Liver (tissue), 9 donors: ENCODE data around the gene PWWP2A. TPM values are rescaled to one million over a fixed set of nuclear protein-coding genes. Genes with fewer than 3 reads are reported as not detected.

Source experiments
- DNase-seq: peaks from one replicate; pipeline ENCODE4 v3.0.0-alpha.2; 2017; ENCODE audit warnings: low spot score
- H3K27ac ChIP-seq, 2 donors: one replicate each; pipeline ENCODE4 v1.7.0; 2013; ENCODE audit warnings: inconsistent platforms in 2 of 2, low read length in 2 of 2, control low read depth in 1 of 2, low read depth in 1 of 2, mild to moderate bottlenecking in 1 of 2
- H3K27me3 ChIP-seq, 4 donors: one replicate each; pipeline versions ENCODE4 v1.6.1 to v1.7.0; 2013; ENCODE audit warnings: low read length in 3 of 4, inconsistent platforms in 1 of 4, mild to moderate bottlenecking in 1 of 4, moderate library complexity in 1 of 4; ENCODE audit not compliant: control insufficient read depth in 4 of 4, insufficient read depth in 4 of 4
- H3K36me3 ChIP-seq, 4 donors: one replicate each; pipeline versions ENCODE4 v1.6.1 to v1.7.0; 2013; ENCODE audit warnings: low read length in 3 of 4, mild to moderate bottlenecking in 3 of 4, low read depth in 1 of 4, moderate library complexity in 1 of 4; ENCODE audit not compliant: control insufficient read depth in 4 of 4, insufficient read depth in 3 of 4
- H3K4me1 ChIP-seq, 4 donors: one replicate each; pipeline versions ENCODE4 v1.6.1 to v1.7.0; 2013; ENCODE audit warnings: low read length in 3 of 4, mild to moderate bottlenecking in 3 of 4, moderate library complexity in 1 of 4; ENCODE audit not compliant: control insufficient read depth in 4 of 4, insufficient read depth in 4 of 4
- H3K4me3 ChIP-seq, 3 donors: one replicate each; pipeline versions ENCODE4 v1.6.1 to v1.7.0; 2013; ENCODE audit warnings: low read length in 3 of 3, control low read depth in 1 of 3, low read depth in 1 of 3, mild to moderate bottlenecking in 1 of 3
- H3K9ac ChIP-seq, 2 donors: one replicate each; pipeline ENCODE4 v1.7.0; 2013; ENCODE audit warnings: low read length in 2 of 2, mild to moderate bottlenecking in 2 of 2, moderate library complexity in 2 of 2, control low read depth in 1 of 2, low read depth in 1 of 2
- H3K9me3 ChIP-seq, 4 donors: one replicate each; pipeline versions ENCODE4 v1.6.1 to v1.7.0; 2013; ENCODE audit warnings: low read length in 3 of 4; ENCODE audit not compliant: control insufficient read depth in 4 of 4
- EGR1 ChIP-seq, 2 donors: IDR thresholded peaks; 2 replicates each; pipeline ENCODE4 v1.6.1; 2016 to 2018; ENCODE audit warnings: antibody characterized with exemption in 2 of 2, low read depth in 2 of 2
- FOXA1 ChIP-seq: IDR thresholded peaks from 2 replicates; pipeline ENCODE4 v1.6.1; 2016; ENCODE audit warnings: antibody characterized with exemption
- FOXA2 ChIP-seq: IDR thresholded peaks from 2 replicates; pipeline ENCODE4 v1.6.1; 2016; ENCODE audit warnings: antibody characterized with exemption
- GABPA ChIP-seq, 2 donors: IDR thresholded peaks in 1 of 2; conservative IDR thresholded peaks in 1 of 2; 2 replicates each; pipeline ENCODE4 v1.6.1; 2016; ENCODE audit warnings: antibody characterized with exemption in 2 of 2, mild to moderate bottlenecking in 1 of 2, moderate library complexity in 1 of 2
- HNF4A ChIP-seq, 2 donors: conservative IDR thresholded peaks; 2 replicates each; pipeline ENCODE4 v1.6.1; 2016; ENCODE audit warnings: antibody characterized with exemption in 2 of 2, mild to moderate bottlenecking in 2 of 2
- HNF4G ChIP-seq: IDR thresholded peaks from 2 replicates; pipeline ENCODE4 v1.6.1; 2016; ENCODE audit warnings: antibody characterized with exemption
- JUND ChIP-seq, 2 donors: IDR thresholded peaks; 2 replicates each; pipeline ENCODE4 v1.6.1; 2016; ENCODE audit warnings: antibody characterized with exemption in 2 of 2
- NR2F2 ChIP-seq: IDR thresholded peaks from 2 replicates; pipeline ENCODE4 v1.6.1; 2016; ENCODE audit warnings: antibody characterized with exemption
- RAD21 ChIP-seq, 2 donors: IDR thresholded peaks; 2 replicates each; pipeline ENCODE4 v1.6.1; 2016; ENCODE audit warnings: antibody characterized with exemption in 2 of 2, mild to moderate bottlenecking in 2 of 2
- RXRA ChIP-seq, 2 donors: IDR thresholded peaks; 2 replicates each; pipeline ENCODE4 v1.6.1; 2017 to 2018; ENCODE audit warnings: antibody characterized with exemption in 2 of 2, mild to moderate bottlenecking in 1 of 2
- SP1 ChIP-seq: IDR thresholded peaks from 2 replicates; pipeline ENCODE4 v1.6.1; 2018; ENCODE audit warnings: antibody characterized with exemption, mild to moderate bottlenecking
- TAF1 ChIP-seq: conservative IDR thresholded peaks from 2 replicates; pipeline ENCODE4 v1.6.1; 2016; ENCODE audit warnings: antibody characterized with exemption, mild to moderate bottlenecking
- YY1 ChIP-seq: IDR thresholded peaks from 2 replicates; pipeline ENCODE4 v1.6.1; 2016; ENCODE audit warnings: antibody characterized with exemption, mild to moderate bottlenecking
- WGBS: extraction: QIAGEN DNeasy Blood & Tissue Kit; methylation state at CpG from one replicate; pipeline ENCODE4 v1.1.7; 2013; 5-methylcytosine and 5-hydroxymethylcytosine counted together
- polyA plus RNA-seq, 2 donors: library from polyadenylated mRNA; stranded (reverse) in 1 of 2; unstranded in 1 of 2; fragments of 200-250 nt in 1 of 2; fragments of >200 nt in 1 of 2; fragmentation: Nextera tagmentation in 1 of 2; extraction: Ambion mirVana in 1 of 2; gene quantifications; one replicate each; pipeline versions ENCODE4 v1.2.1 to v1.2.3, GENCODE V29; 2013 to 2015
- total RNA-seq, 2 donors: library from RNA; depleted of rRNA; stranded (reverse); fragments of >200 nt; gene quantifications; one replicate each; pipeline ENCODE4 v1.2.3, GENCODE V29; 2014
- TF ChIP-seq, protein P1 (sequence below): IDR thresholded peaks from 2 replicates; pipeline ENCODE4 v1.6.1; 2016; ENCODE audit warnings: antibody characterized with exemption, mild to moderate bottlenecking
- TF ChIP-seq, protein P2 (sequence below): IDR thresholded peaks from 2 replicates; pipeline ENCODE4 v1.6.1; 2016; ENCODE audit warnings: antibody characterized with exemption
- TF ChIP-seq, protein P3 (sequence below): IDR thresholded peaks from 2 replicates; pipeline ENCODE4 v1.6.1; 2016; ENCODE audit warnings: antibody characterized with exemption
- TF ChIP-seq, protein P4 (sequence below): IDR thresholded peaks from 2 replicates; pipeline ENCODE4 v1.6.1; 2016; ENCODE audit warnings: antibody characterized with exemption
- TF ChIP-seq, protein P5 (sequence below): fragments of 150-350 bp; IDR thresholded peaks from 2 replicates; pipeline ENCODE4 v1.5.1; 2017; ENCODE audit warnings: improper control_type of control experiment, low read depth, low read length; ENCODE audit not compliant: missing input control
- donor health status: healthy.
- donor health status: healthy.
- donor health status: healthy.
- donor health status: healthy.
- donor health status: healthy.

Gene PWWP2A
- total and polyA plus RNA-seq, 4 donors: 4.8 to 14.6 (median 8.2) TPM

DNA sequence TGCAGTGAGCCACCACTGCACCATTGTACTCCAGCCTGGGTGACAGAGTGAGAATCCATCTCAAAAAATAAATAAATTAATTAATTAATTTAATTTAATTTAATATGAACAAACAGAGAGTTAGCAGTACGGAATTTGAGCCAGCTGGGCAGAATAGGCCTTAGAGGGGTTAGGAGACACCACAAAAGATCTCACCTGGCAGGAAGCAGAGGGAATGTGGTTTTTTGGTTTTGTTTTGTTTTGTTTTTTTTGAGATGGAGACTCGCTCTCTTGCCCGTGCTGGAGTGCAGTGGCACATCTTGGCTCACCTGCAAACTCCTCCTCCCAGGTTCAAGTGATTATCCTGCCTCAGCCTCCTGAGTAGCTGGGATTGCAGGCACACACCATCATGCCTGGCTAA, 31.8 kb upstream of the PWWP2A start:
- Histone ChIP-seq H3K36me3 (no peaks in the 10 kb centered on the region), H3K27me3 (no peaks in the 10 kb centered on the region), H3K4me3 (no peak overlapping the region), H3K9ac (no peak overlapping the region), H3K27ac (no peak overlapping the region), H3K4me1 (no peaks in the 10 kb centered on the region), H3K9me3 (no peaks in the 10 kb centered on the region)
- DNase-seq: no peak
- TF ChIP-seq EGR1 (IDR thresholded peaks at IDR 0.05; ENCODE audit: low read depth in 2 of 2) (no peak), FOXA1 (no peak), GABPA (IDR thresholded peaks at IDR 0.05 in 1 of 2, conservative IDR thresholded peaks at IDR 0.05 in 1 of 2) (no peak), SP1 (no peak), YY1 (no peak), RXRA (IDR thresholded peaks at IDR 0.05) (no peak), RAD21 (IDR thresholded peaks at IDR 0.05) (no peak), HNF4A (conservative IDR thresholded peaks at IDR 0.05) (no peak), FOXA2 (no peak), HNF4G (no peak), NR2F2 (no peak)
- TF ChIP-seq, protein P1, sequence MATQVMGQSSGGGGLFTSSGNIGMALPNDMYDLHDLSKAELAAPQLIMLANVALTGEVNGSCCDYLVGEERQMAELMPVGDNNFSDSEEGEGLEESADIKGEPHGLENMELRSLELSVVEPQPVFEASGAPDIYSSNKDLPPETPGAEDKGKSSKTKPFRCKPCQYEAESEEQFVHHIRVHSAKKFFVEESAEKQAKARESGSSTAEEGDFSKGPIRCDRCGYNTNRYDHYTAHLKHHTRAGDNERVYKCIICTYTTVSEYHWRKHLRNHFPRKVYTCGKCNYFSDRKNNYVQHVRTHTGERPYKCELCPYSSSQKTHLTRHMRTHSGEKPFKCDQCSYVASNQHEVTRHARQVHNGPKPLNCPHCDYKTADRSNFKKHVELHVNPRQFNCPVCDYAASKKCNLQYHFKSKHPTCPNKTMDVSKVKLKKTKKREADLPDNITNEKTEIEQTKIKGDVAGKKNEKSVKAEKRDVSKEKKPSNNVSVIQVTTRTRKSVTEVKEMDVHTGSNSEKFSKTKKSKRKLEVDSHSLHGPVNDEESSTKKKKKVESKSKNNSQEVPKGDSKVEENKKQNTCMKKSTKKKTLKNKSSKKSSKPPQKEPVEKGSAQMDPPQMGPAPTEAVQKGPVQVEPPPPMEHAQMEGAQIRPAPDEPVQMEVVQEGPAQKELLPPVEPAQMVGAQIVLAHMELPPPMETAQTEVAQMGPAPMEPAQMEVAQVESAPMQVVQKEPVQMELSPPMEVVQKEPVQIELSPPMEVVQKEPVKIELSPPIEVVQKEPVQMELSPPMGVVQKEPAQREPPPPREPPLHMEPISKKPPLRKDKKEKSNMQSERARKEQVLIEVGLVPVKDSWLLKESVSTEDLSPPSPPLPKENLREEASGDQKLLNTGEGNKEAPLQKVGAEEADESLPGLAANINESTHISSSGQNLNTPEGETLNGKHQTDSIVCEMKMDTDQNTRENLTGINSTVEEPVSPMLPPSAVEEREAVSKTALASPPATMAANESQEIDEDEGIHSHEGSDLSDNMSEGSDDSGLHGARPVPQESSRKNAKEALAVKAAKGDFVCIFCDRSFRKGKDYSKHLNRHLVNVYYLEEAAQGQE: no peak
- TF ChIP-seq, protein P2, sequence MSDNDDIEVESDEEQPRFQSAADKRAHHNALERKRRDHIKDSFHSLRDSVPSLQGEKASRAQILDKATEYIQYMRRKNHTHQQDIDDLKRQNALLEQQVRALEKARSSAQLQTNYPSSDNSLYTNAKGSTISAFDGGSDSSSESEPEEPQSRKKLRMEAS: no peak
- TF ChIP-seq, protein P3, sequence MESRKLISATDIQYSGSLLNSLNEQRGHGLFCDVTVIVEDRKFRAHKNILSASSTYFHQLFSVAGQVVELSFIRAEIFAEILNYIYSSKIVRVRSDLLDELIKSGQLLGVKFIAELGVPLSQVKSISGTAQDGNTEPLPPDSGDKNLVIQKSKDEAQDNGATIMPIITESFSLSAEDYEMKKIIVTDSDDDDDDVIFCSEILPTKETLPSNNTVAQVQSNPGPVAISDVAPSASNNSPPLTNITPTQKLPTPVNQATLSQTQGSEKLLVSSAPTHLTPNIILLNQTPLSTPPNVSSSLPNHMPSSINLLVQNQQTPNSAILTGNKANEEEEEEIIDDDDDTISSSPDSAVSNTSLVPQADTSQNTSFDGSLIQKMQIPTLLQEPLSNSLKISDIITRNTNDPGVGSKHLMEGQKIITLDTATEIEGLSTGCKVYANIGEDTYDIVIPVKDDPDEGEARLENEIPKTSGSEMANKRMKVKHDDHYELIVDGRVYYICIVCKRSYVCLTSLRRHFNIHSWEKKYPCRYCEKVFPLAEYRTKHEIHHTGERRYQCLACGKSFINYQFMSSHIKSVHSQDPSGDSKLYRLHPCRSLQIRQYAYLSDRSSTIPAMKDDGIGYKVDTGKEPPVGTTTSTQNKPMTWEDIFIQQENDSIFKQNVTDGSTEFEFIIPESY: no peak
- 87% methylated on average over 3 of the region's 3 CpGs for WGBS

DNA sequence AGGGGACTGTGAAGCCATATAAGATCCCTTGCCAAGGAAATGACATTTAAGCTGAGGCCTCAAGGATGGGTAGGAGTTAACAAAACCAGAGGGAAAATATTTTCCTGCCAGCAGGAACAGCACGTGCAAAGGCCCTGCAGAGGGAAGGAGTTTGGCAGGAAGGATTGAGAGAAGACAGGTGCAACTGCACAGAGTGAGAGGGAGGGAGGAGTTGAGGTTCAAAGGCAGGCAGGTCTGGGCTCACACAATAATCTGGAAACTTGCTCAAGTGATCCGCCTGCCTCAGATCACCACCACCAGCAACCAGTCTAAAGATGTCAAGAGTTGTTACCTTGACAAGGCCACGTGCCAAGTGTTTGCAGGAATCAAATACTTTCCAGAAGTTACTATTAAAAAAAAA, 31.1 kb upstream of the PWWP2A start:
- Histone ChIP-seq H3K27me3 (no peaks in the 10 kb centered on the region), H3K4me3 (no peak overlapping the region), H3K9ac (no peak overlapping the region), H3K9me3 (no peaks in the 10 kb centered on the region), H3K36me3 (no peaks in the 10 kb centered on the region), H3K27ac (no peak overlapping the region), H3K4me1 (no peaks in the 10 kb centered on the region)
- TF ChIP-seq GABPA (IDR thresholded peaks at IDR 0.05 in 1 of 2, conservative IDR thresholded peaks at IDR 0.05 in 1 of 2): no peak
- TF ChIP-seq, protein P4, sequence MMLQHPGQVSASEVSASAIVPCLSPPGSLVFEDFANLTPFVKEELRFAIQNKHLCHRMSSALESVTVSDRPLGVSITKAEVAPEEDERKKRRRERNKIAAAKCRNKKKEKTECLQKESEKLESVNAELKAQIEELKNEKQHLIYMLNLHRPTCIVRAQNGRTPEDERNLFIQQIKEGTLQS: no peak
- TF ChIP-seq, protein P5, sequence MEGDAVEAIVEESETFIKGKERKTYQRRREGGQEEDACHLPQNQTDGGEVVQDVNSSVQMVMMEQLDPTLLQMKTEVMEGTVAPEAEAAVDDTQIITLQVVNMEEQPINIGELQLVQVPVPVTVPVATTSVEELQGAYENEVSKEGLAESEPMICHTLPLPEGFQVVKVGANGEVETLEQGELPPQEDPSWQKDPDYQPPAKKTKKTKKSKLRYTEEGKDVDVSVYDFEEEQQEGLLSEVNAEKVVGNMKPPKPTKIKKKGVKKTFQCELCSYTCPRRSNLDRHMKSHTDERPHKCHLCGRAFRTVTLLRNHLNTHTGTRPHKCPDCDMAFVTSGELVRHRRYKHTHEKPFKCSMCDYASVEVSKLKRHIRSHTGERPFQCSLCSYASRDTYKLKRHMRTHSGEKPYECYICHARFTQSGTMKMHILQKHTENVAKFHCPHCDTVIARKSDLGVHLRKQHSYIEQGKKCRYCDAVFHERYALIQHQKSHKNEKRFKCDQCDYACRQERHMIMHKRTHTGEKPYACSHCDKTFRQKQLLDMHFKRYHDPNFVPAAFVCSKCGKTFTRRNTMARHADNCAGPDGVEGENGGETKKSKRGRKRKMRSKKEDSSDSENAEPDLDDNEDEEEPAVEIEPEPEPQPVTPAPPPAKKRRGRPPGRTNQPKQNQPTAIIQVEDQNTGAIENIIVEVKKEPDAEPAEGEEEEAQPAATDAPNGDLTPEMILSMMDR: no peak
- TF ChIP-seq FOXA2: no peak
- TF ChIP-seq, protein P1: no peak
- no peak for TF ChIP-seq TAF1
- TF ChIP-seq JUND (IDR thresholded peaks at IDR 0.05): no peak
- no peak for TF ChIP-seq RXRA (IDR thresholded peaks at IDR 0.05)
- TF ChIP-seq NR2F2: no peak
- TF ChIP-seq HNF4A (conservative IDR thresholded peaks at IDR 0.05): no peak
- TF ChIP-seq, protein P3: no peak
- TF ChIP-seq EGR1 (IDR thresholded peaks at IDR 0.05; ENCODE audit: low read depth in 2 of 2): no peak
- no peak for TF ChIP-seq SP1
- no peak for DNase-seq
- 93% methylated on average over 3 of the region's 3 CpGs for WGBS
